Esophagus muscularis mucosa (tissue), 4 donors: ENCODE measurements around the gene GRIN3B. TPM values are rescaled to one million over a fixed set of nuclear protein-coding genes. Genes with fewer than 3 reads are reported as not detected.

Experiments
- DNase-seq: peaks from one replicate; pipeline ENCODE4 v3.0.0-alpha.2; 2017; ENCODE audit errors: extremely low spot score
- H3K27ac ChIP-seq, 4 donors: fragments of 200-600 bp; sonication (generic); replicated peaks in 1 of 4; 1 replicate in 3 of 4; 2 replicates in 1 of 4; pipeline ENCODE4 v1.5.1; 2016 to 2019; ENCODE audit warnings: mild to moderate bottlenecking in 1 of 4
- H3K27me3 ChIP-seq, 4 donors: fragments of 200-600 bp; sonication (generic); one replicate each; pipeline versions ENCODE4 v1.5.1 to v1.6.0; 2016 to 2019
- H3K36me3 ChIP-seq, 4 donors: fragments of 200-600 bp; sonication (generic); one replicate each; pipeline ENCODE4 v1.5.1; 2016 to 2019
- H3K4me1 ChIP-seq, 4 donors: fragments of 200-600 bp; sonication (generic); one replicate each; pipeline ENCODE4 v1.5.1; 2016 to 2019
- H3K4me3 ChIP-seq, 4 donors: fragments of 200-600 bp; sonication (generic); 1 replicate in 2 of 4; 2 replicates in 2 of 4; pipeline ENCODE4 v1.5.1; 2016 to 2019; ENCODE audit warnings: mild to moderate bottlenecking in 4 of 4, moderate library complexity in 1 of 4
- H3K9me3 ChIP-seq, 4 donors: fragments of 200-600 bp; sonication (generic); 1 replicate in 3 of 4; 2 replicates in 1 of 4; pipeline ENCODE4 v1.5.1; 2016 to 2019
- CTCF ChIP-seq, 3 experiments: fragments of 200-600 bp in 2 of 3; fragments of 450-650 bp in 1 of 3; sonication (generic) in 2 of 3; IDR thresholded peaks; one replicate each; pipeline ENCODE4 v1.5.1; 2017 to 2019; ENCODE audit warnings: antibody characterized with exemption in 3 of 3, mild to moderate bottlenecking in 2 of 3, moderate library complexity in 1 of 3
- EP300 ChIP-seq: sonication (generic); formaldehyde crosslinking; IDR thresholded peaks from one replicate; pipeline ENCODE4 v1.6.1; 2017; ENCODE audit warnings: antibody characterized with exemption
- POLR2A ChIP-seq: fragments of 450-650 bp; IDR thresholded peaks from one replicate; pipeline ENCODE4 v1.6.1; 2017; ENCODE audit warnings: antibody characterized with exemption, moderate library complexity, mild to moderate bottlenecking, low read depth
- POLR2AphosphoS5 ChIP-seq, 2 donors: sonication (generic); formaldehyde crosslinking; IDR thresholded peaks; one replicate each; pipeline ENCODE4 v1.6.1; 2017; ENCODE audit warnings: antibody characterized with exemption in 2 of 2
- WGBS: methylation state at CpG from one replicate; pipeline ENCODE4 v1.1.5; 2018; 5-methylcytosine and 5-hydroxymethylcytosine counted together
- intact Hi-C: fragments of 100-400 bp; cut with DNase I; formaldehyde crosslinking; loops from one replicate; pipeline ENCODE4 v1.15.1; 2023
- total RNA-seq, 4 donors: library from RNA; depleted of rRNA; stranded (reverse); fragments of >200 nt; gene quantifications; one replicate each; pipeline versions ENCODE4 v1.1.0 to v1.2.1, GENCODE V29; 2016

Gene GRIN3B
- total RNA-seq, 4 donors from 2014 or later = 0.13 to 0.17 TPM; not detected in 2

- Histone ChIP-seq H3K27me3 (peaks cover 14 to 91% (median 62%) of the 10 kb centered on the region in 4 donors), H3K27ac (no peak overlapping the region), H3K4me3 (no peak overlapping the region), H3K36me3 (peaks cover 0 to 20% (median 15%) of the 10 kb centered on the region in 4 donors), H3K4me1 (peaks cover 15 to 32% (median 32%) of the 10 kb centered on the region in 4 donors), H3K9me3 (no peaks in the 10 kb centered on the region)
- no peak for DNase-seq
- TF ChIP-seq EP300 = no peak
- no peak for TF ChIP-seq POLR2AphosphoS5 (IDR thresholded peaks at IDR 0.05)
- TF ChIP-seq CTCF (IDR thresholded peaks at IDR 0.05) = no peak
- no peak for TF ChIP-seq POLR2A
- 39% methylated on average over 5 of the region's 6 CpGs for WGBS
- intact Hi-C loops = no loop called here
These were observed 2.2 kb upstream of the GRIN3B start for GRCh38 chr19:998064-998463.

- no peak for TF ChIP-seq CTCF (IDR thresholded peaks at IDR 0.05)
- no peak for TF ChIP-seq EP300
- TF ChIP-seq POLR2AphosphoS5 (IDR thresholded peaks at IDR 0.05) = no peak
- no peak for TF ChIP-seq POLR2A
- Histone ChIP-seq H3K4me3 (no peak overlapping the region), H3K27me3 (peaks cover 14 to 100% (median 62%) of the 10 kb centered on the region in 4 donors), H3K27ac (no peak overlapping the region), H3K36me3 (peaks cover 0 to 7% (median 3%) of the 10 kb centered on the region in 4 donors), H3K9me3 (no peaks in the 10 kb centered on the region), H3K4me1 (peaks cover 15 to 32% (median 32%) of the 10 kb centered on the region in 4 donors)
- 72% methylated on average over 3 of the region's 3 CpGs for WGBS
- DNase-seq = no peak
- intact Hi-C loops = no loop called here
These were observed 870 bp upstream of the GRIN3B start for GRCh38 chr19:999379-999719.

- Histone ChIP-seq H3K4me1 (peaks cover 14 to 31% (median 29%) of the 10 kb centered on the region in 4 donors), H3K36me3 (no peaks in the 10 kb centered on the region), H3K27me3 (peaks cover 14 to 89% (median 57%) of the 10 kb centered on the region in 4 donors), H3K4me3 (peak overlapping the region in 2 of 4 donors; percentile 34 to 45), H3K9me3 (no peaks in the 10 kb centered on the region), H3K27ac (no peak overlapping the region)
- intact Hi-C loops = no loop called here
- DNase-seq = no peak
- WGBS = 6% methylated on average over 31 of the region's 73 CpGs
- TF ChIP-seq POLR2A (no peak), CTCF (IDR thresholded peaks at IDR 0.05) (no peak), POLR2AphosphoS5 (IDR thresholded peaks at IDR 0.05) (no peak), EP300 (no peak)
These were observed 645 bp downstream of the GRIN3B start for GRCh38 chr19:1000591-1001537.

DNA sequence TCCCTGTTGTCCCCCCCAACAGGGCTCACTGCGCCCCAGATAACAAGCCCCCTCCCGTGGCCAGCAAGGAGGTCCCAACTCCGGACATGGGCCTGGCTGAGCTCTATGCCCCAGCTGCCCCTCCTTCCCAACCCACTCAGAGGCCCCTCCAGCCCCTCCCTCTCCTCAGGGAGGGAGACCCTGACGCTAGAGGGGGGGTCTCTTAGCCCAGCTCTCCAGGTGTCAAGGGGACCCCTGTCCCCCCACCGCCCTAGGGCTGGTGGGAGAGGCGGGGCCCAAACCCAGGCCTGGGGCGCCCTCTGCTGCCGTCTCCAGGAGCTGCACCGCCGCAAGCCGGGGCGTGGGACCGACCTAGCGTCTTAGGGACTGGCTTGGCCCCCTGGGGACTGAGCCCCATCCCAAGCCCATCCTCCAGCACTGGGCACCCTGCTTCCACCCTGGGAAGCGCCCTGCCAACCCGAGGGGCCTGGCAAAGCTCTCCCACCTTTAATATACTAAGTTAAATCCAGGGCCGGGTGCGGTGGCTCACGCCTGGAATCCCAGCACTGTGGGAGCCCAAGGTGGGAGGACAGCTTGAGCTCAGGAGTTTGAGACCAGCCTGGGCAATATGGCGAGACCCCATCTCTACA is 1.4 kb downstream of the GRIN3B start:
- no peaks in the 10 kb centered on the region for H3K9me3 ChIP-seq
- no peak overlapping the region for H3K4me3 ChIP-seq
- H3K27ac ChIP-seq = no peak overlapping the region
- peaks cover 6 to 23% (median 21%) of the 10 kb centered on the region in 4 donors for H3K4me1 ChIP-seq
- TF ChIP-seq CTCF (IDR thresholded peaks at IDR 0.05) (peak; percentile 77 to 97 (median 86)), EP300 (no peak), POLR2A (no peak)
- peaks cover 7 to 81% (median 49%) of the 10 kb centered on the region in 4 donors for H3K27me3 ChIP-seq
- H3K36me3 ChIP-seq = no peaks in the 10 kb centered on the region
- WGBS = 18% methylated on average over 9 of the region's 20 CpGs
- no peak for DNase-seq
- intact Hi-C loops = no loop called here
